ENCODE results near the gene DDX6.
"Not testable (repeated sequence)": the region's sequence is repeated elsewhere in the genome, so short reads cannot be mapped to it uniquely, and the experiment has no call there.

- TF ChIP-seq CTCF (IDR thresholded peaks at IDR 0.05; ENCODE audit: insufficient read depth, low read length, poor library complexity, severe bottlenecking); EZH2phosphoT487 (conservative IDR thresholded peaks at IDR 0.05; ENCODE audit: low read length): not testable (repeated sequence)
Observed at GRCh38 chr11:118717733-118718132, 73.2 kb downstream of the DDX6 start.
